OCI-LY1 (cell line): ENCODE measurements around the gene PTPRM.

ENCODE experiments used
- EZH2 ChIP-seq: fragments of 200-600 bp; sonication (generic), shearing (Covaris generic); IDR thresholded peaks from 2 replicates; pipeline ENCODE4 v1.8.0; 2017; ENCODE audit warnings: borderline replicate concordance, mixed run types, mild to moderate bottlenecking, antibody characterized with exemption, low read length, moderate library complexity, mixed read lengths
- TF ChIP-seq, protein P1 (sequence below): fragments of 200-600 bp; sonication (generic), shearing (Covaris generic); IDR thresholded peaks from 2 replicates; pipeline ENCODE4 v1.5.1; 2017; ENCODE audit warnings: mild to moderate bottlenecking, antibody characterized with exemption, low read length, moderate library complexity, mixed read lengths

DNA sequence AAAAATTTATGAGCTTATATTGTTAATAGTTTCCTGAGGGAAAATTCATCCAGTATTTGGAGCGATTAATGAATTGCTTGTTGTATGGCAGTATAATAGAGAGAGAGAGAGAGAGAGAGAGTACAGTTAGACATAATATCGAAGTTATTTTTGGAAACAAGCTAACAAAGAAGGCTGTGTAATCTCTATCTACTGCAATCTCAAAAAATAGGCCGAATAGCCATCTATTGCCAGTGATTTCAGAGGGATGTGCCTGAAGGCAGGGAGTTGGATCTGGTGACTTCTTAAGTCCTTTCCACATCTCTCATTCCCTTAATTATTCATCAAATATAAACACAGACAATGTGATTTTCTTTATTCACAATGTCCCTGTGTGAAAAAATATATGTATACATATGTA lies 609.0 kb downstream of the PTPRM start:
- TF ChIP-seq, protein P1, sequence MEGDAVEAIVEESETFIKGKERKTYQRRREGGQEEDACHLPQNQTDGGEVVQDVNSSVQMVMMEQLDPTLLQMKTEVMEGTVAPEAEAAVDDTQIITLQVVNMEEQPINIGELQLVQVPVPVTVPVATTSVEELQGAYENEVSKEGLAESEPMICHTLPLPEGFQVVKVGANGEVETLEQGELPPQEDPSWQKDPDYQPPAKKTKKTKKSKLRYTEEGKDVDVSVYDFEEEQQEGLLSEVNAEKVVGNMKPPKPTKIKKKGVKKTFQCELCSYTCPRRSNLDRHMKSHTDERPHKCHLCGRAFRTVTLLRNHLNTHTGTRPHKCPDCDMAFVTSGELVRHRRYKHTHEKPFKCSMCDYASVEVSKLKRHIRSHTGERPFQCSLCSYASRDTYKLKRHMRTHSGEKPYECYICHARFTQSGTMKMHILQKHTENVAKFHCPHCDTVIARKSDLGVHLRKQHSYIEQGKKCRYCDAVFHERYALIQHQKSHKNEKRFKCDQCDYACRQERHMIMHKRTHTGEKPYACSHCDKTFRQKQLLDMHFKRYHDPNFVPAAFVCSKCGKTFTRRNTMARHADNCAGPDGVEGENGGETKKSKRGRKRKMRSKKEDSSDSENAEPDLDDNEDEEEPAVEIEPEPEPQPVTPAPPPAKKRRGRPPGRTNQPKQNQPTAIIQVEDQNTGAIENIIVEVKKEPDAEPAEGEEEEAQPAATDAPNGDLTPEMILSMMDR: no peak
- no peak for TF ChIP-seq EZH2
